Fibroblast of the aortic adventitia (primary cell): ENCODE data around the gene TATDN3. TPM values are rescaled to one million over a fixed set of nuclear protein-coding genes. Genes with fewer than 3 reads are reported as not detected.
"Not testable (repeated sequence)": the region's sequence is repeated elsewhere in the genome, so short reads cannot be mapped to it uniquely, and the experiment has no call there.

Experiments used
- DNase-seq: peaks from one replicate; pipeline ENCODE4 v3.0.0-alpha.2; 2010; ENCODE audit warnings: low read depth
- H3K4me3 ChIP-seq: 2 replicates; pipeline ENCODE4 v1.5.1; 2011; ENCODE audit warnings: low read depth, mild to moderate bottlenecking, control low read depth, low read length, moderate library complexity
- CTCF ChIP-seq: IDR thresholded peaks from 2 replicates; pipeline ENCODE4 v1.5.1; 2011; ENCODE audit warnings: mild to moderate bottlenecking, low read length, control low read depth, inconsistent platforms; ENCODE audit not compliant: insufficient read depth
- total RNA-seq: library from RNA; depleted of rRNA; stranded (reverse); fragments of >200 nt; gene quantifications from 2 replicates; pipeline ENCODE4 v1.2.3, GENCODE V29; 2012; ENCODE audit warnings: low replicate concordance

The TATDN3 gene
- total RNA-seq, 1 donor = 15.0 TPM

GRCh38 chr1:212827171-212827776 is 35.6 kb downstream of the TATDN3 start:
- no peak overlapping the region for H3K4me3 ChIP-seq
- DNase-seq = no peak
- TF ChIP-seq CTCF = no peak

GRCh38 chr1:212827831-212828278 is 36.2 kb downstream of the TATDN3 start:
- no peak for TF ChIP-seq CTCF
- DNase-seq = no peak
- H3K4me3 ChIP-seq = no peak overlapping the region

GRCh38 chr1:212828395-212828794 is 36.7 kb downstream of the TATDN3 start:
- no peak for DNase-seq
- TF ChIP-seq CTCF = no peak
- no peak overlapping the region for H3K4me3 ChIP-seq

GRCh38 chr1:212833211-212834207 is 41.8 kb downstream of the TATDN3 start:
- not testable (repeated sequence) for DNase-seq, H3K4me3 ChIP-seq

- no peak for TF ChIP-seq CTCF
- DNase-seq = no peak
- H3K4me3 ChIP-seq = no peak overlapping the region
Observed at GRCh38 chr1:212838145-212838544, 46.5 kb downstream of the TATDN3 start.

GRCh38 chr1:212844521-212844920 is 52.8 kb downstream of the TATDN3 start:
- not testable (repeated sequence) for DNase-seq

GRCh38 chr1:212847549-212847948 is 55.9 kb downstream of the TATDN3 start, which contains the start of gene SPATA45:
TSS of gene SPATA45 (minus strand) at chr1:212847649. CDS start at chr1:212836149, 11,500 bp downstream.
- no peak for TF ChIP-seq CTCF
- no peak within 1 kb of the TSS for H3K4me3 ChIP-seq
- no peak for DNase-seq

More at GRCh38 chr1:212844521-212844920, 52.8 kb downstream of the TATDN3 start:
- H3K4me3 ChIP-seq = not testable (repeated sequence)
